Endothelial cell of umbilical vein (primary cell): ENCODE results near the gene ZNF660. TPM values are rescaled to one million over a fixed set of nuclear protein-coding genes. Genes with fewer than 3 reads are reported as not detected.

Experiments used
- BruUV-seq: library from RNA; stranded (reverse); fragments of 400-500 nt; replicated peaks from 2 replicates; lab custom pipeline; 2021; lab: Mats Ljungman, UMichigan
- CTCF ChIA-PET: fragments of 300-600, 350-600 bp; sonication (Branson Sonifier 250); formaldehyde crosslinking; loops from one replicate; lab custom pipeline; 2021; ENCODE audit warnings: antibody characterized with exemption, inconsistent platforms; lab: Charles Lee
- POLR2A ChIA-PET: fragments of 300-600, 350-600 bp; sonication (Branson Sonifier 250); formaldehyde crosslinking; loops from one replicate; lab custom pipeline; 2021; ENCODE audit warnings: antibody characterized with exemption, inconsistent platforms; lab: Charles Lee
- DNase-seq: peaks from one replicate; pipeline ENCODE4 v3.0.0-alpha.2; 2011; ENCODE audit warnings: low read depth, low spot score
- FAIRE-seq: peaks from 2 replicates; lab custom pipeline; 2011; peaks lifted over from hg19 to GRCh38; lab: Jason Lieb, UNC
- H2AFZ ChIP-seq: 2 replicates; pipeline ENCODE4 v1.6.0; 2012; ENCODE audit warnings: low read depth, low read length, control low read depth, inconsistent platforms
- H3K27ac ChIP-seq: 2 replicates; pipeline ENCODE4 v1.5.1; 2011; ENCODE audit warnings: low read depth, mild to moderate bottlenecking, control low read depth, low read length, moderate library complexity; ENCODE audit not compliant: insufficient read depth
- H3K27me3 ChIP-seq, 2 experiments: 2 replicates each; pipeline versions ENCODE4 v1.6.0 to v1.6.1; 2011; ENCODE audit warnings: low read length in 2 of 2, mixed read lengths in 1 of 2; ENCODE audit not compliant: control insufficient read depth in 2 of 2, insufficient read depth in 2 of 2
- H3K36me3 ChIP-seq, 2 experiments: 2 replicates in 1 of 2; 3 replicates in 1 of 2; pipeline ENCODE4 v1.5.1; 2011; ENCODE audit warnings: low read length in 2 of 2, mild to moderate bottlenecking in 1 of 2, moderate library complexity in 1 of 2; ENCODE audit not compliant: control insufficient read depth in 2 of 2, insufficient read depth in 2 of 2; ENCODE audit errors: extremely low read depth in 1 of 2
- H3K4me1 ChIP-seq: 3 replicates; pipeline ENCODE4 v1.5.1; 2011; ENCODE audit warnings: mild to moderate bottlenecking, low read length; ENCODE audit not compliant: control insufficient read depth, insufficient read depth; ENCODE audit errors: extremely low read depth
- H3K4me2 ChIP-seq: 2 replicates; pipeline ENCODE4 v1.6.1; 2011; ENCODE audit warnings: low read length, control low read depth, mixed read lengths; ENCODE audit not compliant: insufficient read depth
- H3K4me3 ChIP-seq, 3 experiments: fragments of 200-600 bp in 1 of 3; sonication (generic), shearing (Covaris generic) in 1 of 3; replicated peaks in 1 of 3; 2 replicates each; pipeline ENCODE4 v1.5.1; 2011 to 2016; ENCODE audit warnings: control low read depth in 3 of 3, low read length in 3 of 3, mild to moderate bottlenecking in 2 of 3, inconsistent platforms in 1 of 3, low read depth in 1 of 3, moderate library complexity in 1 of 3; ENCODE audit not compliant: insufficient read depth in 1 of 3
- H3K79me2 ChIP-seq: 2 replicates; pipeline ENCODE4 v1.6.0; 2012; ENCODE audit warnings: low read length, inconsistent platforms; ENCODE audit not compliant: control insufficient read depth, insufficient read depth
- H3K9ac ChIP-seq: replicated peaks from 2 replicates; pipeline ENCODE3; 2011; ENCODE audit warnings: low read length, control low read depth; ENCODE audit not compliant: insufficient read depth; ENCODE audit errors: extremely low read depth
- H3K9me1 ChIP-seq: replicated peaks from 3 replicates; pipeline ENCODE4 v1.6.0; 2011; ENCODE audit warnings: mild to moderate bottlenecking, low read length; ENCODE audit not compliant: control insufficient read depth, insufficient read depth; ENCODE audit errors: extremely low read depth
- H3K9me3 ChIP-seq: replicated peaks from 2 replicates; pipeline ENCODE4 v1.5.1; 2012; ENCODE audit warnings: low read length, inconsistent platforms; ENCODE audit not compliant: control insufficient read depth, insufficient read depth
- H4K20me1 ChIP-seq: replicated peaks from 2 replicates; pipeline ENCODE3; 2011; ENCODE audit warnings: mild to moderate bottlenecking, low read length; ENCODE audit not compliant: control insufficient read depth, insufficient read depth; ENCODE audit errors: extremely low read depth
- EZH2 ChIP-seq: IDR thresholded peaks from 2 replicates; pipeline ENCODE4 v1.6.1; 2012; ENCODE audit warnings: borderline replicate concordance, low read depth, mild to moderate bottlenecking, moderate library complexity, low read length, inconsistent platforms; ENCODE audit not compliant: severe bottlenecking
- FOS ChIP-seq: IDR thresholded peaks from 2 replicates; pipeline ENCODE4 v1.6.1; 2011; ENCODE audit warnings: mild to moderate bottlenecking, low read length, moderate library complexity, borderline replicate concordance; ENCODE audit not compliant: insufficient read depth
- GATA2 ChIP-seq: IDR thresholded peaks from 2 replicates; pipeline ENCODE4 v1.7.0; 2011; ENCODE audit warnings: low read depth, mild to moderate bottlenecking, moderate library complexity, mixed read lengths, low read length; ENCODE audit not compliant: insufficient read length, insufficient read depth
- JUN ChIP-seq: IDR thresholded peaks from 2 replicates; pipeline ENCODE4 v1.6.1; 2011; ENCODE audit warnings: borderline replicate concordance, low read depth; ENCODE audit not compliant: insufficient read length, insufficient read depth
- MYC ChIP-seq: IDR thresholded peaks from one replicate; pipeline ENCODE4 v1.6.1; 2011; ENCODE audit warnings: mild to moderate bottlenecking, low read depth, low read length
- POLR2A ChIP-seq: IDR thresholded peaks from 2 replicates; pipeline ENCODE4 v1.6.1; 2012; ENCODE audit warnings: low read depth, mild to moderate bottlenecking, control low read depth, low read length
- POLR2AphosphoS5 ChIP-seq: IDR thresholded peaks from 2 replicates; pipeline ENCODE4 v1.6.1; 2012; ENCODE audit warnings: low read depth, mild to moderate bottlenecking, control low read depth, low read length, moderate library complexity; ENCODE audit not compliant: insufficient read depth
- dilution Hi-C: fragments of 300-500 bp; cut with MboI; formaldehyde crosslinking; loops from one replicate; pipeline ENCODE4 v1.15.0; 2019; ENCODE audit warnings: low sequenced_read_pairs; ENCODE audit not compliant: extremely low pct_ligation_motif_present
- intact Hi-C: fragments of 100-400 bp; cut with micrococcal nuclease; formaldehyde crosslinking; loops from one replicate; pipeline ENCODE4 v1.10.0; 2022
- polyA plus RNA-seq, 4 experiments: library from polyadenylated mRNA; depleted of rRNA in 3 of 4; stranded (reverse) in 3 of 4; unstranded in 1 of 4; fragments of >200 nt; gene quantifications; 2 replicates each; pipeline versions ENCODE4 v1.2.1 to v1.2.3, GENCODE V29; 2011 to 2012; ENCODE audit warnings: missing spikeins in 1 of 4
- total RNA-seq: library from RNA; stranded (reverse); gene quantifications from 2 replicates; pipeline ENCODE4 v1.2.3, GENCODE V29; 2021
- TF ChIP-seq, protein P1 (sequence below): IDR thresholded peaks from 2 replicates; pipeline ENCODE4 v1.6.1; 2011; ENCODE audit not compliant: insufficient read depth, insufficient read length
- TF ChIP-seq, protein P2 (sequence below), 2 donors: IDR thresholded peaks; 1 replicate in 1 of 2; 2 replicates in 1 of 2; pipeline ENCODE4 v1.5.1; 2011; ENCODE audit warnings: low read length in 2 of 2, mild to moderate bottlenecking in 2 of 2, moderate library complexity in 2 of 2, control low read depth in 1 of 2, inconsistent platforms in 1 of 2, low read depth in 1 of 2; ENCODE audit not compliant: insufficient read depth in 1 of 2; ENCODE audit errors: extremely low read depth in 1 of 2

Gene ZNF660
- total and polyA plus RNA-seq, 2 donors (not counting 3 experiments of a cell fraction or from before 2014, with no cell fraction given) = 0.44 to 1.5 TPM

DNA sequence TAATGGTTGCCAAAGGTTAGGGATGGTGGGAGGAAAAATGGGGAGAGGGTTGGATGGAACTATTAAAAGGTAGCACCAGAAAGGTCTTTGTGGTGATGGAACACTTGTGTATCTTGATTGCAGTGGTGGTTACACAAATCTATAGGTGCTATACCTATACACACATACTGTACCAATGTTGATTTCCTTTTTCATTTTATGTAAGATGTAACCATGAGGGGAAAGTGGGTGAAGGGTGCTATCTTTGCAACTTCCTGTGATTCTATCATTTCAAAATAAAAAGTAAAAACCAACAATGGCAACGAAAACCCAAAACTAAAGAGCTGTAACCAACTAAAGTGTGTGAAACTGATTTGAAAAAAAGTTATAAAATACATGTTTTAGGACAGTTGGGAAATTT is 63.0 kb downstream of the ZNF660 start:
- Histone ChIP-seq H3K4me2 (peak overlapping the region; percentile 99), H4K20me1 (no peaks in the 10 kb centered on the region), H3K4me3 (no peak overlapping the region), H3K79me2 (peaks cover 11% of the 10 kb centered on the region), H3K27ac (no peak overlapping the region), H3K36me3 (peaks cover 17 to 19% of the 10 kb centered on the region in 2 experiments), H3K9ac (no peak overlapping the region), H2AFZ (no peak overlapping the region), H3K9me1 (no peaks in the 10 kb centered on the region), H3K4me1 (peaks cover 8% of the 10 kb centered on the region), H3K9me3 (peaks cover 8% of the 10 kb centered on the region), H3K27me3 (no peaks in the 10 kb centered on the region)
- no peak for DNase-seq
- CTCF ChIA-PET = interaction anchor here (1.3 to 1.4 kb wide), 2 partner anchors 10 to 22 kb away, joined by 5 to 6 read pairs; partner anchors contain the start of gene ZNF197
- dilution Hi-C loops (no loop called here), intact Hi-C loops (loop anchor here (1.0 to 10.0 kb wide), 5 partner anchors 22 to 237 kb away; partner anchors contain the start of genes KIAA1143, KIF15, ZNF197 and ZNF501)
- BruUV-seq = no TSS peak
- POLR2A ChIA-PET = interaction anchor here (1.1 kb wide), 1 partner anchor 64 kb away, joined by 3 read pairs; the partner anchor contains the start of gene ZNF502
- TF ChIP-seq FOS = no peak
- no peak for TF ChIP-seq EZH2
- TF ChIP-seq GATA2 = no peak
- TF ChIP-seq, protein P1, sequence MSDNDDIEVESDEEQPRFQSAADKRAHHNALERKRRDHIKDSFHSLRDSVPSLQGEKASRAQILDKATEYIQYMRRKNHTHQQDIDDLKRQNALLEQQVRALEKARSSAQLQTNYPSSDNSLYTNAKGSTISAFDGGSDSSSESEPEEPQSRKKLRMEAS = no peak
- TF ChIP-seq MYC = no peak
- no peak for TF ChIP-seq JUN
- TF ChIP-seq, protein P2, sequence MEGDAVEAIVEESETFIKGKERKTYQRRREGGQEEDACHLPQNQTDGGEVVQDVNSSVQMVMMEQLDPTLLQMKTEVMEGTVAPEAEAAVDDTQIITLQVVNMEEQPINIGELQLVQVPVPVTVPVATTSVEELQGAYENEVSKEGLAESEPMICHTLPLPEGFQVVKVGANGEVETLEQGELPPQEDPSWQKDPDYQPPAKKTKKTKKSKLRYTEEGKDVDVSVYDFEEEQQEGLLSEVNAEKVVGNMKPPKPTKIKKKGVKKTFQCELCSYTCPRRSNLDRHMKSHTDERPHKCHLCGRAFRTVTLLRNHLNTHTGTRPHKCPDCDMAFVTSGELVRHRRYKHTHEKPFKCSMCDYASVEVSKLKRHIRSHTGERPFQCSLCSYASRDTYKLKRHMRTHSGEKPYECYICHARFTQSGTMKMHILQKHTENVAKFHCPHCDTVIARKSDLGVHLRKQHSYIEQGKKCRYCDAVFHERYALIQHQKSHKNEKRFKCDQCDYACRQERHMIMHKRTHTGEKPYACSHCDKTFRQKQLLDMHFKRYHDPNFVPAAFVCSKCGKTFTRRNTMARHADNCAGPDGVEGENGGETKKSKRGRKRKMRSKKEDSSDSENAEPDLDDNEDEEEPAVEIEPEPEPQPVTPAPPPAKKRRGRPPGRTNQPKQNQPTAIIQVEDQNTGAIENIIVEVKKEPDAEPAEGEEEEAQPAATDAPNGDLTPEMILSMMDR (IDR thresholded peaks at IDR 0.05; ENCODE audit: extremely low read depth in 1 of 2, insufficient read depth in 1 of 2, low read depth in 1 of 2, low read length in 2 of 2) = no peak
- TF ChIP-seq POLR2AphosphoS5 = no peak
- no peak for TF ChIP-seq POLR2A
- FAIRE-seq = no peak
